IMR-90 (cell line): ENCODE measurements around the gene ATG10. TPM values are rescaled to one million over a fixed set of nuclear protein-coding genes. Genes with fewer than 3 reads are reported as not detected.

Experiments
- ATAC-seq: fragments of 200-7000 bp; cut with Tn5 transposase; 2 replicates; pipeline ENCODE4 v1.9.1; 2020; ENCODE audit warnings: low read depth, mild to moderate bottlenecking, moderate library complexity
- BruUV-seq: library from RNA; stranded (reverse); fragments of 400-500 nt; replicated peaks from 2 replicates; lab custom pipeline; 2021; lab: Mats Ljungman, UMichigan
- CTCF ChIA-PET: fragments of 300-600 bp; formaldehyde crosslinking; extraction: SDS; loops from one replicate; lab custom pipeline; 2021; ENCODE audit warnings: antibody characterized with exemption; lab: Yijun Ruan, JAX
- POLR2A ChIA-PET: fragments of 300-600 bp; sonication (Branson Sonifier 250); formaldehyde crosslinking; loops from one replicate; lab custom pipeline; 2022; ENCODE audit warnings: antibody characterized with exemption; ENCODE audit not compliant: unreplicated experiment; lab: Charles Lee
- DNase-seq: peaks from one replicate; pipeline ENCODE4 v3.0.0; 2013
- H2AFZ ChIP-seq: replicated peaks from 2 replicates; pipeline ENCODE3; 2013; ENCODE audit warnings: low read length, mild to moderate bottlenecking; ENCODE audit not compliant: poor library complexity
- H2AK5ac ChIP-seq: 2 replicates; pipeline ENCODE4 v1.6.1; 2013; ENCODE audit warnings: low read depth, low read length, inconsistent platforms
- H2AK9ac ChIP-seq: replicated peaks from 2 replicates; pipeline ENCODE3; 2013; ENCODE audit warnings: mild to moderate bottlenecking, low read depth, low read length, moderate library complexity; ENCODE audit not compliant: poor library complexity
- H2BK120ac ChIP-seq: 2 replicates; pipeline ENCODE4 v1.6.1; 2013; ENCODE audit warnings: low read depth, low read length, inconsistent platforms
- H2BK15ac ChIP-seq: 3 replicates; pipeline ENCODE4 v1.6.1; 2013; ENCODE audit warnings: low read depth, low read length, inconsistent platforms
- H2BK20ac ChIP-seq: 2 replicates; pipeline ENCODE4 v1.6.1; 2013; ENCODE audit warnings: low read depth, mild to moderate bottlenecking, inconsistent platforms, low read length, moderate library complexity
- H2BK5ac ChIP-seq: 2 replicates; pipeline ENCODE4 v1.6.1; 2013; ENCODE audit warnings: mild to moderate bottlenecking, low read depth, low read length, inconsistent platforms; ENCODE audit not compliant: poor library complexity, severe bottlenecking
- H3K14ac ChIP-seq: replicated peaks from 2 replicates; pipeline ENCODE4 v1.6.1; 2013; ENCODE audit warnings: low read depth, low read length, inconsistent platforms
- H3K18ac ChIP-seq: 2 replicates; pipeline ENCODE4 v1.6.1; 2013; ENCODE audit warnings: low read depth, low read length, control low read depth
- H3K23ac ChIP-seq: 2 replicates; pipeline ENCODE4 v1.6.1; 2013; ENCODE audit warnings: low read depth, low read length, inconsistent platforms
- H3K27ac ChIP-seq: 2 replicates; pipeline ENCODE4 v1.5.1; 2013; ENCODE audit warnings: mild to moderate bottlenecking, control low read depth, low read length; ENCODE audit not compliant: insufficient read depth
- H3K27me3 ChIP-seq: 2 replicates; pipeline ENCODE4 v1.6.1; 2013; ENCODE audit warnings: low read length; ENCODE audit not compliant: control insufficient read depth, insufficient read depth
- H3K36me3 ChIP-seq: 2 replicates; pipeline ENCODE4 v1.6.1; 2013; ENCODE audit warnings: low read length, mixed read lengths; ENCODE audit not compliant: control insufficient read depth, insufficient read depth
- H3K4ac ChIP-seq: 2 replicates; pipeline ENCODE4 v1.6.1; 2013; ENCODE audit warnings: low read depth, low read length, inconsistent platforms
- H3K4me1 ChIP-seq: 2 replicates; pipeline ENCODE4 v1.6.1; 2013; ENCODE audit warnings: low read length, mixed read lengths; ENCODE audit not compliant: control insufficient read depth, insufficient read depth
- H3K4me2 ChIP-seq: 2 replicates; pipeline ENCODE4 v1.6.1; 2013; ENCODE audit warnings: low read depth, mild to moderate bottlenecking, control low read depth, low read length, moderate library complexity
- H3K4me3 ChIP-seq: 2 replicates; pipeline ENCODE4 v1.5.1; 2013; ENCODE audit warnings: low read depth, mild to moderate bottlenecking, control low read depth, low read length, moderate library complexity; ENCODE audit not compliant: insufficient read depth
- H3K56ac ChIP-seq: 2 replicates; pipeline ENCODE4 v1.6.1; 2013; ENCODE audit warnings: low read length, inconsistent platforms; ENCODE audit not compliant: insufficient read depth; ENCODE audit errors: extremely low read depth
- H3K79me1 ChIP-seq, 2 experiments: 2 replicates each; pipeline ENCODE4 v1.6.1; 2013; ENCODE audit warnings: low read length in 2 of 2, inconsistent platforms in 1 of 2, low read depth in 1 of 2
- H3K9ac ChIP-seq: 2 replicates; pipeline ENCODE4 v1.6.1; 2013; ENCODE audit warnings: low read depth, low read length, control low read depth
- H3K9me1 ChIP-seq: 2 replicates; pipeline ENCODE4 v1.6.1; 2013; ENCODE audit warnings: low read length, inconsistent platforms; ENCODE audit not compliant: insufficient read depth
- H3K9me3 ChIP-seq: 2 replicates; pipeline ENCODE4 v1.6.1; 2013; ENCODE audit warnings: low read length; ENCODE audit not compliant: control insufficient read depth, insufficient read depth
- H4K20me1 ChIP-seq: 2 replicates; pipeline ENCODE4 v1.6.1; 2013; ENCODE audit warnings: low read length, inconsistent platforms; ENCODE audit not compliant: insufficient read depth
- H4K5ac ChIP-seq: 2 replicates; pipeline ENCODE4 v1.6.1; 2013; ENCODE audit warnings: mild to moderate bottlenecking, low read depth, low read length, control low read depth
- H4K8ac ChIP-seq, 2 experiments: 2 replicates each; pipeline ENCODE4 v1.6.1; 2013; ENCODE audit warnings: low read depth in 2 of 2, low read length in 2 of 2, control low read depth in 1 of 2, inconsistent platforms in 1 of 2
- H4K91ac ChIP-seq: 2 replicates; pipeline ENCODE4 v1.6.1; 2013; ENCODE audit warnings: low read depth, low read length, inconsistent platforms; ENCODE audit not compliant: insufficient read depth
- MAFK ChIP-seq: IDR thresholded peaks from 2 replicates; pipeline ENCODE4 v1.6.1; 2012; ENCODE audit warnings: low read depth, low read length, improper control_type of control experiment
- NFE2L2 ChIP-seq: fragments of 150-350 bp; IDR thresholded peaks from 2 replicates; pipeline ENCODE4 v1.6.1; 2016; ENCODE audit warnings: low read depth, mild to moderate bottlenecking, low read length
- WGBS, 2 experiments: methylation state at CpG; one replicate each; pipeline versions ENCODE4 v1.1.5 to v1.1.7; 2013; ENCODE audit warnings: missing lambda C conversion rate in 2 of 2; ENCODE audit not compliant: insufficient read length in 1 of 2; ENCODE audit errors: extremely low coverage in 2 of 2; 5-methylcytosine and 5-hydroxymethylcytosine counted together
- dilution Hi-C: fragments of 300-500 bp; cut with HindIII; formaldehyde crosslinking; loops from one replicate; pipeline ENCODE4 v1.14.3; 2018; ENCODE audit warnings: low sequenced_read_pairs; ENCODE audit not compliant: unreplicated experiment
- in situ Hi-C: fragments of 300-500 bp; cut with MboI; formaldehyde crosslinking; loops from 3 replicates; pipeline ENCODE4 v1.14.3; 2019; ENCODE audit warnings: low sequenced_read_pairs, inconsistent platforms, mixed read lengths
- intact Hi-C: fragments of 100-400 bp; cut with micrococcal nuclease; formaldehyde crosslinking; loops from 2 replicates; pipeline ENCODE4 v1.10.0; 2022
- polyA plus RNA-seq, 3 experiments: library from polyadenylated mRNA; depleted of rRNA; stranded (reverse); fragments of >200 nt; gene quantifications; 2 replicates each; pipeline ENCODE4 v1.2.3, GENCODE V29; 2012; ENCODE audit warnings: low replicate concordance in 1 of 3
- total RNA-seq: library from RNA; depleted of rRNA; stranded (reverse); fragments of >200 nt; gene quantifications from 2 replicates; pipeline ENCODE4 v1.2.3, GENCODE V29; 2012

ATG10 gene
- total and polyA plus RNA-seq, 2 of the 4 experiments (the other 2 are of a cell fraction) = 3.4 to 8.1 TPM

GRCh38 chr5:82255844-82256243 lies 284.0 kb downstream of the ATG10 start:
- dilution Hi-C loops (no loop called here), in situ Hi-C loops (no loop called here), intact Hi-C loops (loop anchor here (10.0 kb wide), 1 partner anchor 751 kb away; no protein-coding TSS in a partner anchor)
- no TSS peak for BruUV-seq
- no peaks in the 10 kb centered on the region for H4K20me1 ChIP-seq
- no peak overlapping the region for H4K5ac ChIP-seq
- POLR2A ChIA-PET = no interaction called here
- ATAC-seq = no peak
- H2AK9ac ChIP-seq = no peak overlapping the region
- no peak overlapping the region for H3K4me2 ChIP-seq
- H2BK5ac ChIP-seq = no peak overlapping the region
- no peak overlapping the region for H3K4me3 ChIP-seq
- no peak for DNase-seq
- no peak overlapping the region for H3K23ac ChIP-seq
- H3K36me3 ChIP-seq = no peaks in the 10 kb centered on the region
- no peak overlapping the region for H2BK120ac ChIP-seq
- H3K4me1 ChIP-seq = peaks cover 1% of the 10 kb centered on the region; the same call in 1 of the 2 replicates
- H3K79me1 ChIP-seq = no peaks in the 10 kb centered on the region
- H2BK15ac ChIP-seq = no peak overlapping the region
- no peak overlapping the region for H4K8ac ChIP-seq
- no peak overlapping the region for H2BK20ac ChIP-seq
- H3K18ac ChIP-seq = no peak overlapping the region
- H2AFZ ChIP-seq = no peak overlapping the region
- no peaks in the 10 kb centered on the region for H3K27me3 ChIP-seq
- no peak overlapping the region for H3K56ac ChIP-seq
- CTCF ChIA-PET = interaction anchor here (0.9 kb wide), 1 partner anchor 7 kb away, joined by 3 read pairs; no protein-coding TSS in a partner anchor
- WGBS, 2 experiments = no CpG with 5 or more reads among the region's 1 CpG
- peaks cover 3% of the 10 kb centered on the region for H3K9me1 ChIP-seq
- H4K91ac ChIP-seq = no peak overlapping the region
- no peaks in the 10 kb centered on the region for H3K9me3 ChIP-seq
- no peak overlapping the region for H3K4ac ChIP-seq
- no peak overlapping the region for H3K14ac ChIP-seq
- no peak overlapping the region for H3K9ac ChIP-seq
- H3K27ac ChIP-seq = no peak overlapping the region
- TF ChIP-seq NFE2L2 = no peak
- TF ChIP-seq MAFK = 0 out of 2 replicates have a peak, but pooled peaks have one; percentile 23
- H2AK5ac ChIP-seq = no peak overlapping the region
